ENCODE results near the gene AP2A2. TPM values are rescaled to one million over a fixed set of nuclear protein-coding genes. Genes with fewer than 3 reads are reported as not detected.
"Not testable (repeated sequence)": the region's sequence is repeated elsewhere in the genome, so short reads cannot be mapped to it uniquely, and the experiment has no call there.

The AP2A2 gene
- total RNA-seq, 1 donor from 2014 or later = 58.7 TPM

- peaks cover 0 to 12% of the 10 kb centered on the region in 2 donors for H3K36me3 ChIP-seq
- peaks cover 59% of the 10 kb centered on the region for H3K4me1 ChIP-seq
- H3K4me3 ChIP-seq = no peak overlapping the region
- intact Hi-C loops (cut with DNase I) = no loop called here
- H3K27me3 ChIP-seq = no peaks in the 10 kb centered on the region
- no peak overlapping the region for H3K27ac ChIP-seq
- TF ChIP-seq POLR2AphosphoS5 (IDR thresholded peaks at IDR 0.05; ENCODE audit: insufficient read depth in 1 of 2, low read depth in 1 of 2) = no peak
- no peak for TF ChIP-seq POLR2A (IDR thresholded peaks at IDR 0.05)
- TF ChIP-seq CTCF (IDR thresholded peaks at IDR 0.05) = no peak
- no peaks in the 10 kb centered on the region for H3K9me3 ChIP-seq
- DNase-seq (ENCODE audit: extremely low spot score in 2 of 2) = no peak
Observed at GRCh38 chr11:957212-957920, 31.7 kb downstream of the AP2A2 start.

GRCh38 chr11:958101-958500 is 32.4 kb downstream of the AP2A2 start:
- intact Hi-C loops (cut with DNase I) = no loop called here
- TF ChIP-seq CTCF (IDR thresholded peaks at IDR 0.05) (no peak), POLR2AphosphoS5 (IDR thresholded peaks at IDR 0.05; ENCODE audit: insufficient read depth in 1 of 2, low read depth in 1 of 2) (no peak), POLR2A (IDR thresholded peaks at IDR 0.05) (no peak)
- H3K9me3 ChIP-seq = no peaks in the 10 kb centered on the region
- peaks cover 0 to 12% of the 10 kb centered on the region in 2 donors for H3K36me3 ChIP-seq
- no peak overlapping the region for H3K27ac ChIP-seq
- no peaks in the 10 kb centered on the region for H3K27me3 ChIP-seq
- no peak overlapping the region for H3K4me3 ChIP-seq
- peaks cover 59% of the 10 kb centered on the region for H3K4me1 ChIP-seq
- DNase-seq (ENCODE audit: extremely low spot score in 2 of 2) = no peak

GRCh38 chr11:959027-959426 is 33.4 kb downstream of the AP2A2 start:
- Histone ChIP-seq H3K4me1 (peaks cover 52% of the 10 kb centered on the region), H3K9me3 (no peaks in the 10 kb centered on the region), H3K36me3 (peaks cover 0 to 20% of the 10 kb centered on the region in 2 donors), H3K4me3 (no peak overlapping the region), H3K27ac (no peak overlapping the region), H3K27me3 (no peaks in the 10 kb centered on the region)
- DNase-seq (ENCODE audit: extremely low spot score in 2 of 2) = no peak
- TF ChIP-seq POLR2AphosphoS5 (IDR thresholded peaks at IDR 0.05; ENCODE audit: insufficient read depth in 1 of 2, low read depth in 1 of 2) (no peak), POLR2A (IDR thresholded peaks at IDR 0.05) (no peak), CTCF (IDR thresholded peaks at IDR 0.05) (no peak)
- intact Hi-C loops (cut with DNase I) = no loop called here

- H3K4me3 ChIP-seq = no peak overlapping the region
- H3K4me1 ChIP-seq = peaks cover 47% of the 10 kb centered on the region
- H3K27ac ChIP-seq = no peak overlapping the region
- TF ChIP-seq POLR2A (IDR thresholded peaks at IDR 0.05) (no peak), CTCF (IDR thresholded peaks at IDR 0.05) (no peak), POLR2AphosphoS5 (IDR thresholded peaks at IDR 0.05; ENCODE audit: insufficient read depth in 1 of 2, low read depth in 1 of 2) (no peak)
- intact Hi-C loops (cut with DNase I) = no loop called here
- no peak for DNase-seq (ENCODE audit: extremely low spot score in 2 of 2)
- no peaks in the 10 kb centered on the region for H3K9me3 ChIP-seq
- H3K36me3 ChIP-seq = peaks cover 0 to 24% of the 10 kb centered on the region in 2 donors
- no peaks in the 10 kb centered on the region for H3K27me3 ChIP-seq
Observed at GRCh38 chr11:959608-960007, 33.9 kb downstream of the AP2A2 start.

- H3K9me3 ChIP-seq; intact Hi-C loops (cut with DNase I); H3K27me3 ChIP-seq; H3K4me3 ChIP-seq; DNase-seq (ENCODE audit: extremely low spot score in 2 of 2); H3K27ac ChIP-seq: not testable (repeated sequence)
- peaks cover 0 to 24% of the 10 kb centered on the region in 2 donors for H3K36me3 ChIP-seq
- H3K4me1 ChIP-seq = peaks cover 30% of the 10 kb centered on the region
Observed at GRCh38 chr11:961310-961920, 35.7 kb downstream of the AP2A2 start.

All from vagina (tissue), 2 donors.